Ascending aorta (tissue), 2 donors: Measurements from ENCODE around the gene SYTL3. TPM values are rescaled to one million over a fixed set of nuclear protein-coding genes. Genes with fewer than 3 reads are reported as not detected.

Experiments used
- DNase-seq, 2 donors: peaks; one replicate each; pipeline ENCODE4 v3.0.0-alpha.2; 2019; ENCODE audit warnings: low spot score in 2 of 2
- H3K27ac ChIP-seq, 2 donors: fragments of 200-600 bp; sonication (generic); one replicate each; pipeline ENCODE4 v1.5.1; 2016 to 2017; ENCODE audit warnings: mild to moderate bottlenecking in 1 of 2
- H3K27me3 ChIP-seq: fragments of 200-600 bp; sonication (generic); one replicate; pipeline ENCODE4 v1.5.1; 2017
- H3K36me3 ChIP-seq, 2 donors: fragments of 200-600 bp; sonication (generic); one replicate each; pipeline ENCODE4 v1.5.1; 2016
- H3K4me1 ChIP-seq, 2 donors: fragments of 200-600 bp; sonication (generic); one replicate each; pipeline ENCODE4 v1.5.1; 2016 to 2017; ENCODE audit warnings: mild to moderate bottlenecking in 1 of 2
- H3K4me3 ChIP-seq, 2 donors: fragments of 200-600 bp; sonication (generic); one replicate each; pipeline ENCODE4 v1.5.1; 2016 to 2017; ENCODE audit warnings: mild to moderate bottlenecking in 1 of 2
- H3K9me3 ChIP-seq, 2 donors: fragments of 200-600 bp; sonication (generic); one replicate each; pipeline ENCODE4 v1.5.1; 2016
- CTCF ChIP-seq, 3 experiments: fragments of 200-600 bp in 2 of 3; fragments of 450-650 bp in 1 of 3; sonication (generic) in 2 of 3; IDR thresholded peaks; one replicate each; pipeline ENCODE4 v1.5.1; 2016 to 2019; ENCODE audit warnings: antibody characterized with exemption in 3 of 3, mild to moderate bottlenecking in 1 of 3, moderate library complexity in 1 of 3
- intact Hi-C: fragments of 100-400 bp; cut with DNase I; formaldehyde crosslinking; loops from one replicate; pipeline ENCODE4 v1.15.1; 2023
- total RNA-seq: library from RNA; depleted of rRNA; stranded (reverse); fragments of >200 nt; gene quantifications from one replicate; pipeline ENCODE4 v1.1.0, GENCODE V29; 2016

The SYTL3 gene
- total RNA-seq, 1 donor from 2014 or later, result 4.7 TPM

DNA sequence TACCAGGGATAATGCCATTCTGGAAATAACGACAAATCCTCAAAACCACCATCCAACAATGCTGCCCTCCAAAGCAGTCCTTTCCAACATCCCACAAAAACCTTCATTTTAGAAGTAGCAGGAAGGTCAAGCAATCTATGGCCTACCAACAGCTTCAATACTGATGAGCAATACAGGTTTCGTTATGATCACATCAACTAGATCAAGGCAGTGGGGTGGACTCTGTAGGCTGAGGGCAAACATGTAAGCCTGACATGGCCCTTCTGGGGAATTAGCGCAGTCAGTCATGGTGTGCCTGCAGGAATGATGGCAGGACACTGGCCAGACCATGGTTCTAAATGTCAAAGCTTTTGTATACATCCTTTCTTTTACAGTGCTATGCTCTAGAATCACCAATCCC, 127.7 kb downstream of the SYTL3 start:
- H3K27me3 ChIP-seq, result no peaks in the 10 kb centered on the region
- H3K4me3 ChIP-seq, result no peak overlapping the region
- no peak for TF ChIP-seq CTCF (IDR thresholded peaks at IDR 0.05)
- DNase-seq, result no peak
- peaks cover 26 to 68% of the 10 kb centered on the region in 2 donors for H3K36me3 ChIP-seq
- no peaks in the 10 kb centered on the region for H3K9me3 ChIP-seq
- no peaks in the 10 kb centered on the region for H3K4me1 ChIP-seq
- intact Hi-C loops, result no loop called here
- H3K27ac ChIP-seq, result no peak overlapping the region

DNA sequence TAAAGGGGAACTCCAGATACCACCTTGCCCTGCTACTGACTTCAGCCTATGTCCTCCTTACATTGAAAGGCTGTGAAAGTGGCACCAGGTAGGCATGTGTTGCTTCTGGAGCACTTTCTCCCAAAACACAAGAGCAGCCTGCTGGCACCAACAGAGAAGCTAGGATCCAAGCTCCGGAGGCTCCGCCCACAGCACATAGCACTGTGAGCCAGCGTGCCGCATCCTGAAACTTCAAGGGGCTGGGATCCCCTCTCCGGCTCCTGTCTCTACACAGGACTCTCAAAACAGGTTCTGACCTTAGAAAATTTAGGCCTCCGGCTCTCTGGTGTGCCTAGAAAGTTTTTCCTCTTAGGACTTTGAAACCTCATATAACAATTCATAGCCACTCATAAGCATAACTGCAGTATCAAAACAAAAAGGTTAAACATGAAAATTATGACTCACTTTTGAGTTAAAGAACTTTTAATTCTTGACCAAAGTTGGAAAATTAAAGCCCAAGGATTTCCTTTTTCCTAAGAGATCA, 128.2 kb downstream of the SYTL3 start:
- peaks cover 30 to 70% of the 10 kb centered on the region in 2 donors for H3K36me3 ChIP-seq

DNA sequence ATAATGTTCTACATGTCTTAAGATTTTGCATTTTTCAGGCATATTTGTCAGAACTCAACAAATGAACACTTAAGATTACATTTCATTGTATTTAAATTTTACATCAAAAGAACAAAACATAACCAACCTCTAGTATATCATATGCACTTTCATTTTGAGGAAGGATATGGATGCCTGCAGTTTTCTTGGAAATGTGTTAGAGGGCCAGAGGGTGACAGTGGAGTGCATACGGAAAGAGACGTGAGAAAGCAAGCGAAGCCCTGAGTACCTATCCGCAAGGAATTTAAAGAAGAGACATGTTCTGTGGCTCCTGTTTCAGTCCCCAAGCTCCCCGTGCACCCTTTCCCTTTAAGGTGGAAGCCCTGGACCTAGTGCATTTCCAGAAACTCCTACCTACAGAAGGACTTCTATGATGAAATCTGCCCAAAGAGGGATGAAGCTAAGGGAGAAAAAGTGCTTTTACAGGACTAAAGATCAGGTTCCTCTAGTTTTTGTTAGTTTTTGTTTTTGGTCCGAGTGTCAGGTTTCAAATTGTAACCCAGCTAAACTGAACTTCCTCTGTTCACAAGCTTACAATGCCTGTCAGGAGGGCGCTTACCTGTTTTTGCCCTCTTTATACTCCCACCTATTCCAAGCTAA, 130.5 kb downstream of the SYTL3 start:
- Histone ChIP-seq H3K4me1 (no peaks in the 10 kb centered on the region), H3K36me3 (peaks cover 51 to 76% of the 10 kb centered on the region in 2 donors), H3K4me3 (no peak overlapping the region), H3K27ac (no peak overlapping the region), H3K27me3 (no peaks in the 10 kb centered on the region), H3K9me3 (no peaks in the 10 kb centered on the region)
- DNase-seq, result no peak
- no peak for TF ChIP-seq CTCF (IDR thresholded peaks at IDR 0.05)
- intact Hi-C loops, result no loop called here

More for the DNA sequence above, 128.2 kb downstream of the SYTL3 start:
- no peaks in the 10 kb centered on the region for H3K9me3 ChIP-seq
- H3K4me3 ChIP-seq, result no peak overlapping the region
- no peak for TF ChIP-seq CTCF (IDR thresholded peaks at IDR 0.05)
- no peak overlapping the region for H3K27ac ChIP-seq
- no peaks in the 10 kb centered on the region for H3K27me3 ChIP-seq
- no peak for DNase-seq
- H3K4me1 ChIP-seq, result no peaks in the 10 kb centered on the region
- intact Hi-C loops, result no loop called here

DNA sequence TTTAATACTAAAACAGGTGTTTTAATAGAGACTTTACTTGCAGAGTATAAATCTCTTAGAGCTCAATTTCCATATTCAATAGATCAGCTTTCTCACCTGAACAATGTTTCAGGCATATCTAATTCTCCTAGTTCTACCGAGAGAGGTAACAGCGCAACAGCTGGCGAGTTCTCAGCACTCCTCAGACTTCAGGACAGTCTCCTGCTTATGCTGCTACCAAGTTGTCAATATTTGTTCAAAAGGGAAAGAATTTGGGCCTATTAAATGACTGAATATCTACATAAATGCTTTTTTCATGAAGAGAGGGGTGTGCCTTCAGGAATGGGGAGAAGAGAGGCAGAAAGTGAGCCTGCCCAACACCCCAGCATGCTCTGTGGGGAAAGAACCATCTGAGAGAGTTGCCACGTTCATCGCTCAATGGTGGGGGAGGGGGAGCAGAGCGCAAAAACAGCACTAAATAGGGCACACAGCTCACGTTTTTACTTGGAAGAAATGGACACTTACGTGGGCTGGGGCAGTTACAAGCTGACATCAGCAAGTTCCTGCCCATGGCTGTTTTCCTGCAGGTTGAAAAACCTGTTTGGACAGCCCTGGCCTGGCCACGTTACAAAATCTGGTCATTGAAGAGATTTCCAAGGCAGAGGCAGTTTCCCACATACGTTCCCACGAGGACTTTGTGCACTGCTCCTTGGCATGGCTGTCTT, 131.3 kb downstream of the SYTL3 start:
- Histone ChIP-seq H3K9me3 (no peaks in the 10 kb centered on the region), H3K27me3 (no peaks in the 10 kb centered on the region), H3K36me3 (peaks cover 54 to 75% of the 10 kb centered on the region in 2 donors), H3K4me3 (no peak overlapping the region), H3K4me1 (no peaks in the 10 kb centered on the region), H3K27ac (no peak overlapping the region)
- no peak for TF ChIP-seq CTCF (IDR thresholded peaks at IDR 0.05)
- DNase-seq, result no peak
- intact Hi-C loops, result no loop called here

DNA sequence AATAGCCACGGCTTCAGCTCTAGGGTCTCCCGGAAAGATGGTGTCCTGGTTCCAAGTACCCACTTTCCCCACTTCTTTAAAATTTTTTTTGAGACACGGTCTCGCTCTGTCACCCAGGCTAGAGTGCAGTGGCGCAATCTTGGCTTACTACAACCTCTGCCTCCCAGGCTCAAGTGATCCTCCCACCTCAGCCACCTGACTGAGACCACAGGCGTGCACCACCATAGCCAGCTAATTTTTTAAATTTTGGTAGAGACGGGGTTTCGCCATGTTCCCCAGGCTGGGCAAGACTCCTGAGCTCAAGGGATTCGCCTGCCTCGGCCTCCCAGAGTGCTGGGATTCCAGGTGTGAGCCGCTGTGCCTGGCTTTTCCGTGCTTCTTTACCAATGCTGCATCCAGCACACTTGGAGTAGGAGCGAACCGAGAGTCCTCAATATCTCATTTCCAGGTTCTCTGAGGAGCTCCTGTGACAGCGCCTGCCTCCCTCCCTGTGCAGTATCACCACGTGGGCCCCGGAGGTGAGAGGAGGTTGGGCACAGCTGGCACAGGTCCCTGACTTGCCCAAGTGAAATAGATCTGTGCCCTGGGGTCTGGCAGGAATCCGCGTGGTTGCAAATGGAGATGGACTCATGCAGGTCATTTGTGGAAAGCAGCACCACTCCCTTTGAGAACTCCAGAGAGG, 132.0 kb downstream of the SYTL3 start:
- Histone ChIP-seq H3K27me3 (no peaks in the 10 kb centered on the region), H3K4me1 (no peaks in the 10 kb centered on the region), H3K36me3 (peaks cover 50 to 75% of the 10 kb centered on the region in 2 donors), H3K9me3 (no peaks in the 10 kb centered on the region), H3K27ac (no peak overlapping the region), H3K4me3 (no peak overlapping the region)
- DNase-seq, result peak in 1 of 2 donors; percentile 52
- intact Hi-C loops, result no loop called here
- no peak for TF ChIP-seq CTCF (IDR thresholded peaks at IDR 0.05)
